ENCODE data around the gene SERPINB6.

DNA sequence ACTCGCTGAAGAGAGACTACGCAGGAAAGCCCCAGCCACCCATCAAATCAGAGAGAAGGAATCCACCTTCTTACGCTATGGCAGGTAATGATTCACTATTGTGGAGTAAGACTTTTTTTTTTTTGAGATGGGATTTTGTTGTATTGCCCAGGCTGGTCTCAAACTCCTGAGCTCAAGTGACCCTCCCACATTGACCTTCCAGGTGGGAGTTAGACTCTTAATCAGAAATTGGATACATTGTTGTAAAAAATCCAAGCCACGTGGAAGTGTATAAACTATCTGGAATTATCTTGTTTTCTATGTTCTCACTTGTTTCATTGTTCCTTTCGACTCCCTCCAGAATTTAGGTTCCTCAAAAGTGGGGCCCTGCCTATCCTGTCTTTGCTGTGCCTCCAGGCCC is 35.1 kb upstream of the SERPINB6 start:
- TF ChIP-seq, protein P1, sequence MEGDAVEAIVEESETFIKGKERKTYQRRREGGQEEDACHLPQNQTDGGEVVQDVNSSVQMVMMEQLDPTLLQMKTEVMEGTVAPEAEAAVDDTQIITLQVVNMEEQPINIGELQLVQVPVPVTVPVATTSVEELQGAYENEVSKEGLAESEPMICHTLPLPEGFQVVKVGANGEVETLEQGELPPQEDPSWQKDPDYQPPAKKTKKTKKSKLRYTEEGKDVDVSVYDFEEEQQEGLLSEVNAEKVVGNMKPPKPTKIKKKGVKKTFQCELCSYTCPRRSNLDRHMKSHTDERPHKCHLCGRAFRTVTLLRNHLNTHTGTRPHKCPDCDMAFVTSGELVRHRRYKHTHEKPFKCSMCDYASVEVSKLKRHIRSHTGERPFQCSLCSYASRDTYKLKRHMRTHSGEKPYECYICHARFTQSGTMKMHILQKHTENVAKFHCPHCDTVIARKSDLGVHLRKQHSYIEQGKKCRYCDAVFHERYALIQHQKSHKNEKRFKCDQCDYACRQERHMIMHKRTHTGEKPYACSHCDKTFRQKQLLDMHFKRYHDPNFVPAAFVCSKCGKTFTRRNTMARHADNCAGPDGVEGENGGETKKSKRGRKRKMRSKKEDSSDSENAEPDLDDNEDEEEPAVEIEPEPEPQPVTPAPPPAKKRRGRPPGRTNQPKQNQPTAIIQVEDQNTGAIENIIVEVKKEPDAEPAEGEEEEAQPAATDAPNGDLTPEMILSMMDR (IDR thresholded peaks at IDR 0.05), result no peak
- TF ChIP-seq POLR2A (IDR thresholded peaks at IDR 0.05) (no peak), POLR2AphosphoS5 (IDR thresholded peaks at IDR 0.05; ENCODE audit: insufficient read depth in 1 of 2, low read depth in 1 of 2) (no peak)
